HEK293T (cell line): ENCODE measurements around the gene CDH4.

ENCODE experiments used
- CTCF ChIA-PET: fragments of 350-600 bp; formaldehyde crosslinking; extraction: SDS; loops from one replicate; lab custom pipeline; 2021; ENCODE audit warnings: antibody characterized with exemption, inconsistent platforms; lab: Yijun Ruan, JAX
- POLR2A ChIA-PET: fragments of 350-600 bp; formaldehyde crosslinking; extraction: SDS; loops from one replicate; lab custom pipeline; 2020; ENCODE audit warnings: antibody characterized with exemption, inconsistent platforms; lab: Yijun Ruan, JAX
- DNase-seq: peaks from one replicate; pipeline ENCODE4 v3.0.0; 2012; ENCODE audit warnings: mixed read lengths; ENCODE audit errors: extremely low spot score
- ARNT ChIP-seq: fragments of 450-650 bp; IDR thresholded peaks from 2 replicates; pipeline ENCODE4 v1.6.1; 2017; ENCODE audit warnings: mild to moderate bottlenecking
- BHLHE40 ChIP-seq: fragments of 450-650 bp; IDR thresholded peaks from 2 replicates; pipeline ENCODE4 v1.6.1; 2016; ENCODE audit warnings: mild to moderate bottlenecking, moderate library complexity, borderline replicate concordance
- CTBP1 ChIP-seq: fragments of 450-650 bp; IDR thresholded peaks from 2 replicates; pipeline ENCODE4 v1.6.1; 2016; ENCODE audit warnings: borderline replicate concordance
- ELF4 ChIP-seq: fragments of 450-650 bp; IDR thresholded peaks from 2 replicates; pipeline ENCODE4 v1.6.1; 2017; ENCODE audit warnings: antibody characterized with exemption
- FOXA1 ChIP-seq: fragments of 450-650 bp; IDR thresholded peaks from 2 replicates; pipeline ENCODE4 v1.6.1; 2016; ENCODE audit warnings: mild to moderate bottlenecking
- FOXK2 ChIP-seq: fragments of 450-650 bp; IDR thresholded peaks from 2 replicates; pipeline ENCODE4 v1.6.1; 2016; ENCODE audit warnings: mild to moderate bottlenecking
- FOXM1 ChIP-seq: fragments of 450-650 bp; IDR thresholded peaks from 2 replicates; pipeline ENCODE4 v1.6.1; 2017; ENCODE audit warnings: mild to moderate bottlenecking, borderline replicate concordance
- HDGF ChIP-seq: fragments of 450-650 bp; IDR thresholded peaks from 2 replicates; pipeline ENCODE4 v1.6.1; 2017; ENCODE audit warnings: antibody characterized with exemption, borderline replicate concordance
- L3MBTL2 ChIP-seq: fragments of 450-650 bp; conservative IDR thresholded peaks from 2 replicates; pipeline ENCODE4 v1.6.1; 2016; ENCODE audit warnings: mild to moderate bottlenecking
- LEF1 ChIP-seq: fragments of 450-650 bp; IDR thresholded peaks from 2 replicates; pipeline ENCODE4 v1.6.1; 2017; ENCODE audit warnings: mild to moderate bottlenecking, borderline replicate concordance
- NFRKB ChIP-seq: fragments of 450-650 bp; IDR thresholded peaks from 2 replicates; pipeline ENCODE4 v1.6.1; 2016; ENCODE audit warnings: mild to moderate bottlenecking, moderate library complexity
- PKNOX1 ChIP-seq: fragments of 450-650 bp; IDR thresholded peaks from 2 replicates; pipeline ENCODE4 v1.6.1; 2016
- SP1 ChIP-seq: fragments of 450-650 bp; IDR thresholded peaks from 2 replicates; pipeline ENCODE4 v1.6.1; 2017
- SUZ12 ChIP-seq: fragments of 450-650 bp; IDR thresholded peaks from 2 replicates; pipeline ENCODE4 v1.6.1; 2016; ENCODE audit warnings: mild to moderate bottlenecking
- TARDBP ChIP-seq: fragments of 450-650 bp; IDR thresholded peaks from 2 replicates; pipeline ENCODE4 v1.6.1; 2016
- ZNF384 ChIP-seq: fragments of 450-650 bp; IDR thresholded peaks from 2 replicates; pipeline ENCODE4 v1.6.1; 2016

Gene CDH4

DNA sequence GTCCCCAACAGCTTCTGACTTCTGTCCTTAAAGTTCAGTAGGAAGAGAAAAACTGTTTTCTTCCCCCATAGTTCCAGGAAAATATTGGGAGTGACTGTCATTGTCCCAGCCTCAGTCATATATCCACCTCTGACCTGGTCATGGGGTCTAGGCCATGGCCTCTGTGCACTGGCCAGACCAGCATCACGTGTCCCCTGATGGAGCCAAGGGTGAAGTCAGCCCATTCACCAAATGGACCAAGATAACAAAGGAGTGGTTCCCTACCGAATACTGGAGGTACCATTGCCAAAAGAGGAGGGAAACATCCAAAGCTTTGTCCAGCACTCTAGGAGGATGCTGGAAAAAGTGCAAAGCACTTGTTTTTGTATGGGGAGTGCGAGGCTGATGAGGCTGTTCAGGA lies 418.2 kb downstream of the CDH4 start:
- no peak for DNase-seq
- CTCF ChIA-PET: no interaction called here
- POLR2A ChIA-PET: no interaction called here
- no peak for TF ChIP-seq ARNT
- no peak for TF ChIP-seq FOXK2
- TF ChIP-seq TARDBP: no peak
- no peak for TF ChIP-seq FOXM1
- TF ChIP-seq ZNF384: no peak
- no peak for TF ChIP-seq FOXA1

- no peak for DNase-seq
- TF ChIP-seq LEF1: no peak
- no peak for TF ChIP-seq FOXM1
- no peak for TF ChIP-seq FOXA1
- no peak for TF ChIP-seq CTBP1
- no peak for TF ChIP-seq BHLHE40
- CTCF ChIA-PET: no interaction called here
- POLR2A ChIA-PET: no interaction called here
Measured at GRCh38 chr20:61671559-61671958, 419.5 kb downstream of the CDH4 start.

DNA sequence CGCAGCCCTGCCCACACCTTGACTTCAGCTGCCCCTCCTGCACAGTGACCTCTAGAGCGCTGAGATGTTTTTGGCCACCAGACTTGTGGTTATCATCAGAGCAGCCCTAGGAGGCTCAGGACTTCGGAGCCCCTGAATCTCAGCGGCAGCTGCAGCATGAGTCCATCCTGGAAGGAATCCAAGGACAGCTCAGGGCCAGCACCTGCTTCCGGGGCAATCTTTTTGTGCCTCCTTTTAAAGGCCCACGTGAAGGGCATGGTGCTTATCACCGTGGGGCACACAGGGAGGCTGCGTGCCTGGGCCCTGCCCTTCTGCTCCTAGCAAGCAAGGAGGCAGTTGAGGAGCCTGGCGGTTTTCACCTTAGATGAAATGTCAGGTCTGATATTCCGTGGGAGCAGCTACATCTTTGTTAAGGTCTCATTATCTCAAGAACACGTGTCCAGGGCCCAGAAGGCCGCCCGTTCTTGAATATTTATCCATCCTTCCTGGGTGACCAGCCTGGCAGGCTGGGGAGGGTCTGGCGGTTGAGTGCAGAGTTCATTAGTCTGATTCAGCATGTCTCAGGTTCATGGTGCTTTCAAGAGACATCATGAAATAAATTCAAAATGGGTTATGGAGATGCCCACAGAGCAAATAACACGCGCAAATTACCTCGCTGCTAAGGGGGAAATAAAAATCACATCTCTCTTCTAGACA lies 421.2 kb downstream of the CDH4 start:
- CTCF ChIA-PET: no interaction called here
- no peak for DNase-seq
- POLR2A ChIA-PET: no interaction called here
- no peak for TF ChIP-seq L3MBTL2
- TF ChIP-seq ARNT: no peak
- TF ChIP-seq PKNOX1: no peak
- TF ChIP-seq ELF4: no peak
- no peak for TF ChIP-seq TARDBP
- TF ChIP-seq FOXK2: no peak
- TF ChIP-seq BHLHE40: no peak
- TF ChIP-seq FOXA1: no peak
- TF ChIP-seq HDGF: no peak
- TF ChIP-seq NFRKB: no peak
- TF ChIP-seq SUZ12: no peak
- no peak for TF ChIP-seq LEF1
- no peak for TF ChIP-seq CTBP1
- no peak for TF ChIP-seq SP1
- TF ChIP-seq ZNF384: no peak
- no peak for TF ChIP-seq FOXM1

DNA sequence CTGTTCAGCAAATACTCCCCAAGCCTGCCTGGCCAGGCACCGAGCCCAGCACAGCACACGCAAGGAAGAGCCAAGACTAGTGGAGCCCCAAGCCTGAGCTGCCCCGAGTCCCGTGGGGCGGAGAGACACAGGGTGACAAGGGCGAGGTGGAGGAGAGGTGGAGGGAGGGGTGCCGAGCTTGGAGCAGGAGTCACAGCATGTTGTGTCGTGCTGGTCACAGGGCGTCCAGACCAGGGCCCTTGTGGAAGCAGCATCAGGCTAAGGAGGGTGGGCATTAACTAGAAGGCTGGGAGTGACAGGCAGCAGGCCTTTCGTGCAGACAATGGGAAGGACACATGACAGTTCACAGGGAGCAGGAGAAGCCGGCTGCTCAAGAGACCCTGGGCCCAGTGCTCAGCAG lies 422.1 kb downstream of the CDH4 start:
- CTCF ChIA-PET: no interaction called here
- DNase-seq: no peak
- POLR2A ChIA-PET: no interaction called here
- TF ChIP-seq HDGF (no peak), TARDBP (no peak)

DNA sequence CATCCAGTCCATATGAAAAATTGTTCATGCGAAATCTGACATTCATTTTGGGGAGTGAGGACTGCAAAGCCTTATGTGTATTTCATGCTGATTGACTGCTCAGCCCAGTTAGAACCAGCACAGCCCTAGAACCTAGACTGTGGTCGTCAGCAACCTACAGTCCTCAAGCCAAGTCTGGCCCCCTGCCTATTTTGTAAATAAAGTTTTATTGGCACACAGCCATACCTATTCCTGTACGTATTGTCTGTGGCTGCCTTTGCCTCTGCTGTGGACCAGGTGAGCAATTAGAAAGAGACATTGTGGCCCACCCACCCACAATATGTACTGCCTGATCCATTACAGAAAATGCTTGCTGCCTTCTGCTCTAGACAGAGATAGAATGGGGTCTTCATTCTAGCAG lies 422.6 kb downstream of the CDH4 start:
- no peak for DNase-seq
- ChIA-PET POLR2A (no interaction called here), CTCF (no interaction called here)
- no peak for TF ChIP-seq SUZ12
- no peak for TF ChIP-seq FOXA1
- TF ChIP-seq HDGF: no peak
- TF ChIP-seq NFRKB: no peak
- TF ChIP-seq TARDBP: no peak
- TF ChIP-seq SP1: no peak
- TF ChIP-seq ARNT: no peak
- TF ChIP-seq PKNOX1: no peak
- TF ChIP-seq BHLHE40: no peak
- no peak for TF ChIP-seq LEF1
- TF ChIP-seq ELF4: no peak
- no peak for TF ChIP-seq L3MBTL2
- TF ChIP-seq ZNF384: no peak
- no peak for TF ChIP-seq FOXK2
- TF ChIP-seq FOXM1: no peak
- no peak for TF ChIP-seq CTBP1

- POLR2A ChIA-PET: no interaction called here
- CTCF ChIA-PET: no interaction called here
- TF ChIP-seq LEF1: no peak
- TF ChIP-seq FOXM1: no peak
- no peak for TF ChIP-seq ZNF384
- no peak for TF ChIP-seq ELF4
- TF ChIP-seq BHLHE40: no peak
- no peak for TF ChIP-seq CTBP1
- TF ChIP-seq TARDBP: no peak
- no peak for TF ChIP-seq PKNOX1
- no peak for TF ChIP-seq HDGF
- DNase-seq: no peak
Measured at GRCh38 chr20:61677928-61678327, 425.9 kb downstream of the CDH4 start.
